ENCODE data around the gene SLC16A10.

DNA sequence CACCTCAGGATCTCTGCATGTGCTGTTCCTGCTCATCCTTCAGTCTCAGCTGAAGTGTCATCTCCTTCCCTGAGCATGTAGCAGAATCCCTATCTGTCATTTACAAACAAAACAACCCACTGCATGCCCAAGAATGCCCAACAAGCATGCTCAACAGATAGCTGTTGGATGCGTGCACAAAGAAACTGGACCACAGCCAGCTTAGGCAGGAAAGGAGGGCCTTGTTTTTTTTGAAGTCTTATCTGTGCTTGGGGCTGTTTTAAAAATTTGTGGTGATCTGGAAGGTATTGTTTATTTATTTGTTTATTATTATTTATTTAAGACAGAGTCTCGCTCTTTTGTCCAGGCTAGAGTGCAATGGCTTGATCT is 18.5 kb upstream of the SLC16A10 start:
- TF ChIP-seq, protein P1, sequence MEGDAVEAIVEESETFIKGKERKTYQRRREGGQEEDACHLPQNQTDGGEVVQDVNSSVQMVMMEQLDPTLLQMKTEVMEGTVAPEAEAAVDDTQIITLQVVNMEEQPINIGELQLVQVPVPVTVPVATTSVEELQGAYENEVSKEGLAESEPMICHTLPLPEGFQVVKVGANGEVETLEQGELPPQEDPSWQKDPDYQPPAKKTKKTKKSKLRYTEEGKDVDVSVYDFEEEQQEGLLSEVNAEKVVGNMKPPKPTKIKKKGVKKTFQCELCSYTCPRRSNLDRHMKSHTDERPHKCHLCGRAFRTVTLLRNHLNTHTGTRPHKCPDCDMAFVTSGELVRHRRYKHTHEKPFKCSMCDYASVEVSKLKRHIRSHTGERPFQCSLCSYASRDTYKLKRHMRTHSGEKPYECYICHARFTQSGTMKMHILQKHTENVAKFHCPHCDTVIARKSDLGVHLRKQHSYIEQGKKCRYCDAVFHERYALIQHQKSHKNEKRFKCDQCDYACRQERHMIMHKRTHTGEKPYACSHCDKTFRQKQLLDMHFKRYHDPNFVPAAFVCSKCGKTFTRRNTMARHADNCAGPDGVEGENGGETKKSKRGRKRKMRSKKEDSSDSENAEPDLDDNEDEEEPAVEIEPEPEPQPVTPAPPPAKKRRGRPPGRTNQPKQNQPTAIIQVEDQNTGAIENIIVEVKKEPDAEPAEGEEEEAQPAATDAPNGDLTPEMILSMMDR (IDR thresholded peaks at IDR 0.05), result no peak
- TF ChIP-seq POLR2A (IDR thresholded peaks at IDR 0.05) (no peak), EP300 (IDR thresholded peaks at IDR 0.05) (no peak)

Measured in upper lobe of left lung (tissue), 4 donors.